IPS-NIHi11 (cell line): Measurements from ENCODE around the gene STUB1.

Source experiments
- DNase-seq: peaks from one replicate; pipeline ENCODE4 v3.0.0; 2012; ENCODE audit warnings: mixed read lengths, low spot score

STUB1 gene

GRCh38 chr16:694863-695354 is 14.7 kb downstream of the STUB1 start:
- no peak for DNase-seq

DNA sequence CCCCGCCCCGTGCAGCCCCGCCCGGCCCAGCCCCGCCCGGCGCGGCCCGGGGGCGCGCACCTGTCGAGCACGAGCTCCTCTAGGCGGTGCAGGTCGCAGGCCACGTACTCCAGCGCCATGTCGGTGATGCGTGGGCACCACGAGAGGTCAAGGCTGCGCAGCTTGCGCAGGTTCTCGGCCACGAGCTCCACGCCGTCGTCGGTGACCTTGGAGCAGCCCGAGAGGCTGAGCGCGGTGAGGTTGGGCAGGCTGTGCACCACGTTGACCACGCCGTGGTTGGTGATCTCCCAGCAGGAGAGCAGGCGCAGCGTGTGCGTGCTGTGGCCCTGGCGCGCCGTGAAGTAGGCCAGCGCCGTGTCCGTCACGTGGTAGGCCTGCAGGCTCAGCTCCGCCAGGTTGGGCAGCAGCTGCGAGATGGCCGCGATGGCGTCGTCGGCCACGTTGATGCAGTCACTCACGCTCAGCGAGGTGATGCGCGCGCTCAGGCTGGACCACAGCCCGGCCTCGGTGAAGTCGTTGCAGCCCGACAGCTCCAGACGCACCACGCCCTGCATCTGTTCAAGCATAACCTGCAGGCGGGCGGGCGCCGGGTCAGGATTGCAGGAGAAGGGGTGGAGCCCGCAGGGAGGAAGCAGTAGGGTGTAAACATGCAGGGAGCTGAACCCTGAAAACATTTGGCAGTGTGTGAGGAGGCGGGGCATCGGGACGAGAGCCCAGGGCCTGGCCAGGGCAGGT is 15.3 kb downstream of the STUB1 start:
- peak; percentile 86 for DNase-seq

GRCh38 chr16:698911-699671 is 18.9 kb downstream of the STUB1 start:
- no peak for DNase-seq

DNA sequence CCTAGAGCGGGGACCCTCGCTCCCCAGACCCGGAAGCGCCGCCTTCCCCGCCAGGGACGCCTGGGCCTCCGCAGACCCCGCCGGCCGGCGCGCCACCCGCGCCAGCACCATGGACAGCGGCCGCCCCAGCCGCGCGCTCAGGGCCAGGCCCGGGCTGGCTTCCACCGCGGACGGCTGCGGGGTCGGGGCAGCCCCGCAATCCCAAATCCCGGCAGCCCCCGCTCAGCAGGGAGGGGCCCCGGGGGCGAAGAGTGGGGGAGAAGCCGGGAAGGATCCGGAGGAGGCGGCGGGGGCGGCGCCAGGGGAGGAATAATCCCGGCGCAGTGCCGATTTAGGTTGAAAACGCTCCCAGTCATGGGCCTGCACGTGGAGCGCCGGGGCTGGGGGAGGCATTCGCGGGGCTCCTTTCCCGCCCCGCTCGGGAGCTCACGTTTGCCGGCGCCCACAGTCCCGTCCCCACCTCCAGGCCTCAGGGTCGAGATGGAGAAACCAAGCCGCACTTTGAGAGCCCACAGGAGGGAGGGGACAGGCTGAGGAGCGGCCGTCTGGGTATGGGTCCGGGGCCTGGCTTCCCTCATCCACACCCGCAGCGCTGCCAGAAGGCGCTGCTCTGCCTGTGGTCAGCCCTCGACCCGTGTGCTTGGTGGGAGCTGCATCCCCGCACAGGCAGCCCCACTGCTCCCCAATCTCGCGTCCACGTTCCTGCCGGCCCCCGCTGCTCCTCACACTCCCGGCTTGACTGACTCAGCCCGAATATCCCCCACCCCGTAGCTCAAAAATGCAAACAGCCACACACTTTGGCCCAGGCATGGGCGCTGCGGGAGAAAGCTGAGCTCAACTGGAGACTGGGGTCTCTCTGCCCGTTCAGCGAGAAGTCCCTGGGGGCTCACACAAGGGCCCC is 20.7 kb downstream of the STUB1 start:
- peak; percentile 92 for DNase-seq

DNA sequence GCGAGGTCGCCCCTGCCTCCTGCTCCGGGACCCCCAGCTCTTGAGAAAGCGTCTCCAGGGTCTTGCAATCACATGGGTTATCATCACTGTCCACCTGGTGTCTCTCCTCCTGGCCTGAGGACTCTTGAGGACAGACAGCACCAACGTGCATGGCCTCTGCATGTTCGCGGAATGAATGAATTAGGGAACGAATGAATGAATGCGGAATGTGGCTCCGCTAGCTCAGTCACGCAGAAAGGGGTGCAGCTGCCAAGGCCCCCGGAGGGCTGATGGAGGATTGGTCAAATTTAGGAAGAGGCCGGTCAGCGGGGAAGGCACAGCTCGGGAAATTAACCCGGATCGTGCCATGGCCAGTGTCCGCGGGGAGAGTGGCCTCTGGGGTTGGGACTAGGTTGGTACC is 22.1 kb downstream of the STUB1 start:
- no peak for DNase-seq

- DNase-seq = no peak
Observed at GRCh38 chr16:703406-703805, 23.2 kb downstream of the STUB1 start.

GRCh38 chr16:704047-704446 is 23.8 kb downstream of the STUB1 start:
- no peak for DNase-seq

DNA sequence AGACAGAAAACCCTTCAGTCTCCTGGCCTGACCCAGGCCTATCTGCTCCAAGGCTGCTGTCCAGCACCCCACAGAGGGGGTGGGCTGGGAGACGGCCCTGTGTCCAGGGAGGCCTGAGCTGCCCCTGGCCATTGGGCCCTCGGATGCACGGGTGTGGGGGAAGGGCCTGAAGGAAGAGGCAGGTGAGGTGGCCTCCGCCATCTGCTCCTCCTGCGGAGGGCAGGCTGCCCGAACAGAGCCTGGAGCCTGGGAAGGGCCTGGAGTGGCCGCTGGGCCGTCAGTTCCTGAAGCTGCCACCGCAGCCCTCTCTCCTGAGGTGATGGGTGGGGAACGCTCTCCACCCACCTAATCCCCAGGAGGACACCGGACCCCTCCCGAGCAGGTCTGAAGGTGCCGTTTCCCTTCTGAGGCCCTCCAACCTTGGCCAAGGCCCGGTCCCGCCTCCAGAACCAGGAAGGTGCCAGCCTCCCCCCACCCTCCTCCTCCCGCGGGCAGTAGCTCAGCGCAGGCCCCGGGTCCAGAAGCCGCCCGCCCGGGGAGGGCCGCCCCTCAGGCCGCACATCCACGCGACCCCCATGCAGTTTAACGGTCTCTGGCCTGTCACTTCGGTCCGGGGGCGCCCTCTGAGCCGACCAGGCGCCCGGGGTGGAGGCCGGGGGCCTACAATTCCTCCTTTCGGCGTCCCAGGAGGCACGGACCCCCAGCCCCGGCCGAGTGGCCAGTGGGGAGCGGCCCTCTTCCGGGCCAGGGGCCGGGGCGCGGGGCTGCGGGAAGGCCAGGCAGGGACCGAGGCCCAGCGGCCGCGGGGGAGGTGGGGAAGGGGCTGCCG is 24.6 kb downstream of the STUB1 start:
- no peak for DNase-seq

GRCh38 chr16:705431-706188 is 25.4 kb downstream of the STUB1 start, which contains the start of gene FBXL16:
Gene FBXL16, minus strand, starts transcription at chr16:705801. Its CDS starts 8,396 bp downstream, at chr16:697405.
- peak; percentile 81 for DNase-seq

- DNase-seq = peak; percentile 35
Observed at GRCh38 chr16:706189-707061, 26.2 kb downstream of the STUB1 start.

DNA sequence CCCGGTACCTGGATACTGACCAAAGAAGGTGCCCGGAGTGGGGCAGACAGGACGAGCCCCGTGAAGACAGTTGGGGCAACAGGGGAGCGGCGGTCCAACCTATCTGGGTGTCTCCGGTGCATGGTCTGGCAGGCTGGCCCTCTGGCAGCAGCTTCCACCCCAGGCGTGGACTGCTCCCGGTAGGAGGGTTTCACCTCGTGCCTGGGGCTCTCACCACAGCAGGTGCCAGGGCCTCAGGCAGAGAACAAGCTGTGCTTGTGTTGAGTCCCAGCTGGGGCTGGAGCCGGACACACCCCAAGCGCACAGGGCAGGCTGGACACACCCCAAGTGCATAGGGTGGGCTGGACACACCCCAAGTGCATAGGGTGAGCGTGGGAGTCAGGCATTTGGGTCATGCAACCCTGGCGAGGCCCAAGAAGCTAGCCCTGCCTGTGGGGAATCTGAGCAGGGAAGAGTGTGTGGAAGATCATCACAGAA is 26.9 kb downstream of the STUB1 start:
- no peak for DNase-seq

DNA sequence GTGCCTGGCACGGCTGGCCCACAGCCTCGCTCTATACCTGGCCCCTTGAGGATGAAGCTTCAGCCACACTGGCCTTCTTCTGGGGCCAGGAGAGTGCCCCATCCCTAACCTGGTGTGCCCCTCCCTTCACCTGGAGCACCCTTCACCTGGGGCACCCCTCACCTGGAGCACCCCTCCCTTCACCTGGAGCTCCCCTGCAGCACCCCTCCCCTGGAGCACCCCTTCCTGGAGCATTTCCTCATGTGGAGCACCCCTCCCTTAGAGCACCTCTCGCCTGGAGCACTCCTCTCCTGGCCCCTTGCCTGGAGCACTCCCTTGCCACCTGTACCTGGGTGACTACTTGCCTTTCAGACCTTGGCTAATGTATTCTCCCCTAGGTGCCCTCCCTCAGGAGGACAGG is 27.8 kb downstream of the STUB1 start:
- DNase-seq = no peak

- no peak for DNase-seq
Observed at GRCh38 chr16:708959-709358, 28.7 kb downstream of the STUB1 start.

DNA sequence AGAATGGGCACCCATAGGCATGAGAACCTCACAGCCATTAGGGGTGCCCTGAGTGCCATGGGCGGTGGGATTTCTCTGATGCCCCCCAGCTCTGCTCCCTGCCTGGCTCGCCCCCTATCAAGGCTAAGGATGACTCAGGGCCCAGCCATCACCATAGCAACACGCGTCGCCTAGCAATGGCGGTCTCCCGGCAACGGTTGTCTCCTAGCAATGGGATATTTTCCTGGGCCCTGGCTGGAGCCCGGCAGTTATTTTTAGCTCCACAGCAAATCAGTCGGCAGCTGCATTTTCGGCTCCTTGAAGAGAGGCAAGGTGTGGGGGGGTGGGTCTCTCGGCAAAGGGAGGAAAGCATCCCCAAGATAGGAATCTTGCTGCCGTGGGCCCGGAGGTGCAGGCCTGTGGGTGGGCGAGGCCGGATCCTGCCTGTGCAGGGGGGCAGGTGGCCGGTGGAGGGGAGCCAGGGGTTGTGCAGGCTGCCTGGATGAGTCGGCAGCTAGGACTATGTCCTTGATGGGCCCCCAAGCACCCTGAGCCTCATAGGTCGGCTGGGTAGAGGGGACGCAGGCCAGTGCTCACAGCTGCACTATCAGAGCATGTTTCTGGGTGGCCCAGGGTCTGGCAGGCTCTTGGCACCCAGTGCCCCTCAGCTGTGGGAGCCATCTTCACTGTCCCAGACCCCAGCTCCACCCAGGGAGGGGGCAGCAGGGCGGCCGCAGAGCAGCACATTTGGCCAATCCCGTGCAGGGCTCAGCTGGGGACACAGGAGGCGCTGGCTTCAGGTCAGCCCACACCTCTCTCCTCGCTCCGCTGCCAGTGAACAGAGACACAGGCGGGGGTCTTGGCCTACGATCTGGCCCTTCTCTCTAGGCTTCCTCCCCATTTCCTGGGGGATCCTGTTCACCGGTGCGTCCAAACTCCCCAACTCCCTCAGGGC is 29.6 kb downstream of the STUB1 start:
- DNase-seq = peak; percentile 74

- no peak for DNase-seq
Observed at GRCh38 chr16:710500-711075, 30.4 kb downstream of the STUB1 start.

DNA sequence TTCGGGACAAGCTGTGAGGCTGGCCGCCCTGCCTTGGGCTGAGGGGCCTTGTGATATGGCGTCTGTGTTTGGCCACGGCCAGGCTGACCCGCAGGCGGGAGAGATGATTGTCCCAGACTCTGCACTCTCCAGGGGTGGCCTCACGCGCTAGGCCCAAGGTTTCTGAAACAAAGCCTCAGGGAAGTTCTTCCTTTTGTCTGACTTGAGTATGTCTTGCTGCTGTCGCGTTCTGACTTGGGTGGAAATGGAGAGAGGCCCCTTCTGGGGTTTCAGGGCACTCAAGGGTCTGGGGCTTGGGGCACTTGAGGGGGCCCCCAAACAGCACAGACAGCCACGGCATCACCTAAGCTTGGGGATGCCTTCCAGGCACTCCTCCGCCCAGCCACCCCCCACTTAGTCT is 30.9 kb downstream of the STUB1 start:
- DNase-seq = no peak

DNA sequence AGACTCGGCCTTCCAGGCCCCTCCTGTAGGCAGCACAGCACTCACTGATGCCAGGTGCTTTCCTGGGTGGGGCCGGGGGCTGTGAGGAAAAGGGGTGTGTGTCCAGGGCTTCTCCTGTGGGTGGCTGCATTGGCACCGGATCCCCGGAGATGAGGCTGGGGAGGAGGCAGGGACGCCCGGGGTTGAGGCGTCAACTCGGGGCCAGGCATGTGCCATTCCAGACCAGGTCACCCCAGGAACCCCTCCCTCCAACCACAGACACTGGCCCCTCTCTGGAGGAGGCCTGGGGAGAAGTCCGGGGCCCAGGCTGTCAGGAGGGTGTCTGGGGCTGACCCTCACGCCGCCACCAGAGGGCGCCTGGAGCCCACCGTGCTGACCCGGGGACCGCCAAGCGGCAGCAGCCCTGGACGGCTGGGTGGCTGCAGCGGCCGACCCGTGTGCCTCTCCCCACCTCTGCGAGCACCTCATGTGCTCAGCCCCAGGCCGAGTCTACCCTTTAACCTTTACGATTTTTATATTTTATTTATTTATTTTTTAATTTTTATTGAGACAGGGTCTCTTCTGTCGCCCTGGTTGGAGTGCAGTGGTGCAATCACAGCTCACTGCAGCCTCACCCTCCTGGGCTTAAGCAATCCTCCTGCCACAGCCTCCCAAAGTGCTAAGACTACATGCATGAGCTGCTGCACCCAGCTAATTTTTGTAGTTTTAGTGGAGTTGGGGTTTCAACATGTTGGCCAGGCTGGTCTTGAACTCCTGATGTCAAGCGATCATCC is 31.5 kb downstream of the STUB1 start:
- DNase-seq = peak; percentile 91
